Liver (tissue), 9 donors: ENCODE measurements around the gene TBC1D9B. TPM values are rescaled to one million over a fixed set of nuclear protein-coding genes. Genes with fewer than 3 reads are reported as not detected.

ENCODE experiments used
- DNase-seq: peaks from one replicate; pipeline ENCODE4 v3.0.0-alpha.2; 2017; ENCODE audit warnings: low spot score
- H3K27ac ChIP-seq, 2 donors: one replicate each; pipeline ENCODE4 v1.7.0; 2013; ENCODE audit warnings: inconsistent platforms in 2 of 2, low read length in 2 of 2, control low read depth in 1 of 2, low read depth in 1 of 2, mild to moderate bottlenecking in 1 of 2
- H3K27me3 ChIP-seq, 4 donors: one replicate each; pipeline versions ENCODE4 v1.6.1 to v1.7.0; 2013; ENCODE audit warnings: low read length in 3 of 4, inconsistent platforms in 1 of 4, mild to moderate bottlenecking in 1 of 4, moderate library complexity in 1 of 4; ENCODE audit not compliant: control insufficient read depth in 4 of 4, insufficient read depth in 4 of 4
- H3K36me3 ChIP-seq, 4 donors: one replicate each; pipeline versions ENCODE4 v1.6.1 to v1.7.0; 2013; ENCODE audit warnings: low read length in 3 of 4, mild to moderate bottlenecking in 3 of 4, low read depth in 1 of 4, moderate library complexity in 1 of 4; ENCODE audit not compliant: control insufficient read depth in 4 of 4, insufficient read depth in 3 of 4
- H3K4me1 ChIP-seq, 4 donors: one replicate each; pipeline versions ENCODE4 v1.6.1 to v1.7.0; 2013; ENCODE audit warnings: low read length in 3 of 4, mild to moderate bottlenecking in 3 of 4, moderate library complexity in 1 of 4; ENCODE audit not compliant: control insufficient read depth in 4 of 4, insufficient read depth in 4 of 4
- H3K4me3 ChIP-seq, 3 donors: one replicate each; pipeline versions ENCODE4 v1.6.1 to v1.7.0; 2013; ENCODE audit warnings: low read length in 3 of 3, control low read depth in 1 of 3, low read depth in 1 of 3, mild to moderate bottlenecking in 1 of 3
- H3K9ac ChIP-seq, 2 donors: one replicate each; pipeline ENCODE4 v1.7.0; 2013; ENCODE audit warnings: low read length in 2 of 2, mild to moderate bottlenecking in 2 of 2, moderate library complexity in 2 of 2, control low read depth in 1 of 2, low read depth in 1 of 2
- H3K9me3 ChIP-seq, 4 donors: one replicate each; pipeline versions ENCODE4 v1.6.1 to v1.7.0; 2013; ENCODE audit warnings: low read length in 3 of 4; ENCODE audit not compliant: control insufficient read depth in 4 of 4
- ATF3 ChIP-seq: IDR thresholded peaks from 2 replicates; pipeline ENCODE4 v1.6.1; 2016; ENCODE audit warnings: antibody characterized with exemption
- CTCF ChIP-seq: fragments of 150-350 bp; IDR thresholded peaks from 2 replicates; pipeline ENCODE4 v1.5.1; 2017; ENCODE audit warnings: improper control_type of control experiment, low read depth, low read length; ENCODE audit not compliant: missing input control
- EGR1 ChIP-seq, 2 donors: IDR thresholded peaks; 2 replicates each; pipeline ENCODE4 v1.6.1; 2016 to 2018; ENCODE audit warnings: antibody characterized with exemption in 2 of 2, low read depth in 2 of 2
- FOXA1 ChIP-seq: IDR thresholded peaks from 2 replicates; pipeline ENCODE4 v1.6.1; 2016; ENCODE audit warnings: antibody characterized with exemption
- FOXA2 ChIP-seq: IDR thresholded peaks from 2 replicates; pipeline ENCODE4 v1.6.1; 2016; ENCODE audit warnings: antibody characterized with exemption
- GABPA ChIP-seq, 2 donors: IDR thresholded peaks in 1 of 2; conservative IDR thresholded peaks in 1 of 2; 2 replicates each; pipeline ENCODE4 v1.6.1; 2016; ENCODE audit warnings: antibody characterized with exemption in 2 of 2, mild to moderate bottlenecking in 1 of 2, moderate library complexity in 1 of 2
- HNF4A ChIP-seq, 2 donors: conservative IDR thresholded peaks; 2 replicates each; pipeline ENCODE4 v1.6.1; 2016; ENCODE audit warnings: antibody characterized with exemption in 2 of 2, mild to moderate bottlenecking in 2 of 2
- HNF4G ChIP-seq: IDR thresholded peaks from 2 replicates; pipeline ENCODE4 v1.6.1; 2016; ENCODE audit warnings: antibody characterized with exemption
- JUND ChIP-seq, 2 donors: IDR thresholded peaks; 2 replicates each; pipeline ENCODE4 v1.6.1; 2016; ENCODE audit warnings: antibody characterized with exemption in 2 of 2
- NR2F2 ChIP-seq: IDR thresholded peaks from 2 replicates; pipeline ENCODE4 v1.6.1; 2016; ENCODE audit warnings: antibody characterized with exemption
- RAD21 ChIP-seq, 2 donors: IDR thresholded peaks; 2 replicates each; pipeline ENCODE4 v1.6.1; 2016; ENCODE audit warnings: antibody characterized with exemption in 2 of 2, mild to moderate bottlenecking in 2 of 2
- REST ChIP-seq: IDR thresholded peaks from 2 replicates; pipeline ENCODE4 v1.6.1; 2016; ENCODE audit warnings: antibody characterized with exemption, mild to moderate bottlenecking
- RXRA ChIP-seq, 2 donors: IDR thresholded peaks; 2 replicates each; pipeline ENCODE4 v1.6.1; 2017 to 2018; ENCODE audit warnings: antibody characterized with exemption in 2 of 2, mild to moderate bottlenecking in 1 of 2
- SP1 ChIP-seq: IDR thresholded peaks from 2 replicates; pipeline ENCODE4 v1.6.1; 2018; ENCODE audit warnings: antibody characterized with exemption, mild to moderate bottlenecking
- TAF1 ChIP-seq: conservative IDR thresholded peaks from 2 replicates; pipeline ENCODE4 v1.6.1; 2016; ENCODE audit warnings: antibody characterized with exemption, mild to moderate bottlenecking
- YY1 ChIP-seq: IDR thresholded peaks from 2 replicates; pipeline ENCODE4 v1.6.1; 2016; ENCODE audit warnings: antibody characterized with exemption, mild to moderate bottlenecking
- ZBTB33 ChIP-seq: IDR thresholded peaks from 2 replicates; pipeline ENCODE4 v1.6.1; 2016; ENCODE audit warnings: antibody characterized with exemption
- WGBS: extraction: QIAGEN DNeasy Blood & Tissue Kit; methylation state at CpG from one replicate; pipeline ENCODE4 v1.1.7; 2013; 5-methylcytosine and 5-hydroxymethylcytosine counted together
- polyA plus RNA-seq, 2 donors: library from polyadenylated mRNA; stranded (reverse) in 1 of 2; unstranded in 1 of 2; fragments of 200-250 nt in 1 of 2; fragments of >200 nt in 1 of 2; fragmentation: Nextera tagmentation in 1 of 2; extraction: Ambion mirVana in 1 of 2; gene quantifications; one replicate each; pipeline versions ENCODE4 v1.2.1 to v1.2.3, GENCODE V29; 2013 to 2015
- total RNA-seq, 2 donors: library from RNA; depleted of rRNA; stranded (reverse); fragments of >200 nt; gene quantifications; one replicate each; pipeline ENCODE4 v1.2.3, GENCODE V29; 2014
- TF ChIP-seq, protein P1 (sequence below): IDR thresholded peaks from 2 replicates; pipeline ENCODE4 v1.6.1; 2016; ENCODE audit warnings: antibody characterized with exemption
- donor health status: healthy.
- donor health status: healthy.
- donor health status: healthy.
- donor health status: healthy.
- donor health status: healthy.

The TBC1D9B gene
- total and polyA plus RNA-seq, 4 donors = 23.1 to 55.4 (median 38.7) TPM

DNA sequence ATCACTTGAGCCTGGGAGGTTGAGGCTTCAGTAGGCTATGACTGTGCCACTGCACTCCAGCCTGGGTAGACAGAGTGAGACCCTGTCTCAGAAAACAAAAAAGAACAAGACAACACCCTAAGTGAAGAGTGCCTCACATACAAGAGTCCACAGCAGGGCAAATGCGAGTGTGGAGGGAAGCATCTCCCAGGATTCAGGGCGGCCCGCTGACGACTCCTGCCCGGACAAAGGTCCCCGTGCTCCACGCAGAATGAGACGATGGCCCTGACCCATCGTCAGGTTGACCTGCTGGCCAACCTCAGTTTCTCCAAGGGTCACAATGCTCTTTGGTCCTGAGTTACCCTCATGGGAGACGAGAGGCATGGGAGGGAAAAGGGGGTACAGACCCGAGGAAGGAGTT lies 67.4 kb downstream of the TBC1D9B start:
- peaks cover 8 to 32% (median 27%) of the 10 kb centered on the region in 4 donors for H3K36me3 ChIP-seq
- no peak overlapping the region for H3K4me3 ChIP-seq
- no peak for DNase-seq
- WGBS = 70% methylated on average over 11 of the region's 11 CpGs
- TF ChIP-seq TAF1 (no peak), HNF4A (conservative IDR thresholded peaks at IDR 0.05) (no peak), ZBTB33 (no peak), FOXA2 (no peak), EGR1 (IDR thresholded peaks at IDR 0.05; ENCODE audit: low read depth in 2 of 2) (no peak), RXRA (IDR thresholded peaks at IDR 0.05) (no peak), RAD21 (IDR thresholded peaks at IDR 0.05) (no peak), REST (no peak), GABPA (IDR thresholded peaks at IDR 0.05 in 1 of 2, conservative IDR thresholded peaks at IDR 0.05 in 1 of 2) (no peak), HNF4G (no peak), YY1 (no peak), NR2F2 (no peak), ATF3 (no peak), FOXA1 (no peak), SP1 (no peak), CTCF (no peak), JUND (IDR thresholded peaks at IDR 0.05) (no peak)
- TF ChIP-seq, protein P1, sequence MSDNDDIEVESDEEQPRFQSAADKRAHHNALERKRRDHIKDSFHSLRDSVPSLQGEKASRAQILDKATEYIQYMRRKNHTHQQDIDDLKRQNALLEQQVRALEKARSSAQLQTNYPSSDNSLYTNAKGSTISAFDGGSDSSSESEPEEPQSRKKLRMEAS = no peak
- H3K27ac ChIP-seq = no peak overlapping the region
- H3K4me1 ChIP-seq = peaks cover 5 to 32% (median 23%) of the 10 kb centered on the region in 4 donors
- no peaks in the 10 kb centered on the region for H3K27me3 ChIP-seq
- no peak overlapping the region for H3K9ac ChIP-seq
- no peaks in the 10 kb centered on the region for H3K9me3 ChIP-seq
